ENCODE data around the gene STMN3.

The STMN3 gene

DNA sequence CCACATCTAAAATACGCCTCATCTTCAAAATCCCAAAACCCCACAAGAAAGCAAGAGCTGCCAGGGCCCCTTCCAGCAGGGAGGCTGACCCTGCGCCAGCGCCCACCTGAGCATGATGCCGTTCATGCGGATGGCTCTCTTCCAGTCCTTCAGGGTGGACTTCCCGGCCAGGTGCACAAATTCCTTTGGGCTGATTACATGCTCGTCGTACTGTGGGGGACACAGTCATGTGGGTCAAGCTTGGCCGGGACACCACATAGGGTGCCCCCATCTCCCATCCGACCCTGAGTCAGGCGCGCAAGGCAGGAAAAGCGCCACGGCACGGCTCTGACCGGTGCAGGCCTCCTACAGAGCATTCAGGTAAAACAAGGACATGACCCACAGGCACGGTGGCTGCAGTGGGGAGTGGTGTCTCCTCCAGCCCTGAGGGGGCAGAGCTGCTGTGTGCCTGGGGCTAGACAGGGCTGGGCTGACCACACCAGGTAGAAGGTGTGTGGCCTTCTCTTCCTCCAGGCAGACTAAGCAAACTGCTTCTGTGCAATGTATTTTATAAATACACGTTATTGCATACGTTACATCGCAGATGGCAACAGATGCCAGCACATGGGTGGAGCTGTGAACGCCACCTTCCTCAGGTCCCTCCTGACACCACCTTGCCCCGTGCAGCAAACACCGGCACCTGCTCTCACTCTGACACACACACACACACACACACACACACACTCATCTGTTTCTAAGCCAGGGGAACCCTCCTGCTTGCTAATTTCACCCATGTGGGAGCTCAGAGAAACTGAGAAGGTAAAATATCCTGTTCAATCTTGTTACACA is 55.4 kb downstream of the STMN3 start:
- H3K4me1 ChIP-seq (ENCODE audit: control insufficient read depth, insufficient read depth, low read length), result no peaks in the 10 kb centered on the region
- H3K27ac ChIP-seq (ENCODE audit: extremely low read depth, low read depth, low read length), result no peak overlapping the region
- no peaks in the 10 kb centered on the region for H3K9me3 ChIP-seq (ENCODE audit: control insufficient read depth, insufficient read depth, low read depth, low read length)
- peaks cover 13 to 67% of the 10 kb centered on the region in 2 experiments for H3K36me3 ChIP-seq (ENCODE audit: control insufficient read depth in 2 of 2, insufficient read depth in 1 of 2, low read length in 2 of 2)
- no peak for TF ChIP-seq ZNF114 (tag by site-specific recombination; IDR thresholded peaks at IDR 0.05)
- no peak for TF ChIP-seq ATF2 (tag by site-specific recombination; IDR thresholded peaks at IDR 0.05; ENCODE audit: low read depth)
- no peak for TF ChIP-seq MYNN (tag by site-specific recombination; IDR thresholded peaks at IDR 0.05; ENCODE audit: borderline replicate concordance)
- TF ChIP-seq, protein P1, sequence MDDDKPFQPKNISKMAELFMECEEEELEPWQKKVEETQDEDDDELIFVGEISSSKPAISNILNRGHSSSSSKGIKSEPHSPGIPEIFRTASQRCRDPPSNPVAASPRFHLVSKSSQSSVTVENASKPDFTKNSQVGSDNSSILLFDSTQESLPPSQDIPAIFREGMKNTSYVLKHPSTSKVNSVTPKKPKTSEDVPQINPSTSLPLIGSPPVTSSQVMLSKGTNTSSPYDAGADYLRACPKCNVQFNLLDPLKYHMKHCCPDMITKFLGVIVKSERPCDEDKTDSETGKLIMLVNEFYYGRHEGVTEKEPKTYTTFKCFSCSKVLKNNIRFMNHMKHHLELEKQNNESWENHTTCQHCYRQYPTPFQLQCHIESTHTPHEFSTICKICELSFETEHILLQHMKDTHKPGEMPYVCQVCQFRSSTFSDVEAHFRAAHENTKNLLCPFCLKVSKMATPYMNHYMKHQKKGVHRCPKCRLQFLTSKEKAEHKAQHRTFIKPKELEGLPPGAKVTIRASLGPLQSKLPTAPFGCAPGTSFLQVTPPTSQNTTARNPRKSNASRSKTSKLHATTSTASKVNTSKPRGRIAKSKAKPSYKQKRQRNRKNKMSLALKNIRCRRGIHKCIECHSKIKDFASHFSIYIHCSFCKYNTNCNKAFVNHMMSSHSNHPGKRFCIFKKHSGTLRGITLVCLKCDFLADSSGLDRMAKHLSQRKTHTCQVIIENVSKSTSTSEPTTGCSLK (tag by site-specific recombination; IDR thresholded peaks at IDR 0.05), result no peak
- TF ChIP-seq ZNF398 (tag by site-specific recombination; IDR thresholded peaks at IDR 0.05), result no peak
- TF ChIP-seq, protein P2, sequence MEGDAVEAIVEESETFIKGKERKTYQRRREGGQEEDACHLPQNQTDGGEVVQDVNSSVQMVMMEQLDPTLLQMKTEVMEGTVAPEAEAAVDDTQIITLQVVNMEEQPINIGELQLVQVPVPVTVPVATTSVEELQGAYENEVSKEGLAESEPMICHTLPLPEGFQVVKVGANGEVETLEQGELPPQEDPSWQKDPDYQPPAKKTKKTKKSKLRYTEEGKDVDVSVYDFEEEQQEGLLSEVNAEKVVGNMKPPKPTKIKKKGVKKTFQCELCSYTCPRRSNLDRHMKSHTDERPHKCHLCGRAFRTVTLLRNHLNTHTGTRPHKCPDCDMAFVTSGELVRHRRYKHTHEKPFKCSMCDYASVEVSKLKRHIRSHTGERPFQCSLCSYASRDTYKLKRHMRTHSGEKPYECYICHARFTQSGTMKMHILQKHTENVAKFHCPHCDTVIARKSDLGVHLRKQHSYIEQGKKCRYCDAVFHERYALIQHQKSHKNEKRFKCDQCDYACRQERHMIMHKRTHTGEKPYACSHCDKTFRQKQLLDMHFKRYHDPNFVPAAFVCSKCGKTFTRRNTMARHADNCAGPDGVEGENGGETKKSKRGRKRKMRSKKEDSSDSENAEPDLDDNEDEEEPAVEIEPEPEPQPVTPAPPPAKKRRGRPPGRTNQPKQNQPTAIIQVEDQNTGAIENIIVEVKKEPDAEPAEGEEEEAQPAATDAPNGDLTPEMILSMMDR (tag by site-specific recombination; IDR thresholded peaks at IDR 0.05), result no peak
- TF ChIP-seq ZIC2 (tag by site-specific recombination; IDR thresholded peaks at IDR 0.05), result no peak
- TF ChIP-seq, protein P3, sequence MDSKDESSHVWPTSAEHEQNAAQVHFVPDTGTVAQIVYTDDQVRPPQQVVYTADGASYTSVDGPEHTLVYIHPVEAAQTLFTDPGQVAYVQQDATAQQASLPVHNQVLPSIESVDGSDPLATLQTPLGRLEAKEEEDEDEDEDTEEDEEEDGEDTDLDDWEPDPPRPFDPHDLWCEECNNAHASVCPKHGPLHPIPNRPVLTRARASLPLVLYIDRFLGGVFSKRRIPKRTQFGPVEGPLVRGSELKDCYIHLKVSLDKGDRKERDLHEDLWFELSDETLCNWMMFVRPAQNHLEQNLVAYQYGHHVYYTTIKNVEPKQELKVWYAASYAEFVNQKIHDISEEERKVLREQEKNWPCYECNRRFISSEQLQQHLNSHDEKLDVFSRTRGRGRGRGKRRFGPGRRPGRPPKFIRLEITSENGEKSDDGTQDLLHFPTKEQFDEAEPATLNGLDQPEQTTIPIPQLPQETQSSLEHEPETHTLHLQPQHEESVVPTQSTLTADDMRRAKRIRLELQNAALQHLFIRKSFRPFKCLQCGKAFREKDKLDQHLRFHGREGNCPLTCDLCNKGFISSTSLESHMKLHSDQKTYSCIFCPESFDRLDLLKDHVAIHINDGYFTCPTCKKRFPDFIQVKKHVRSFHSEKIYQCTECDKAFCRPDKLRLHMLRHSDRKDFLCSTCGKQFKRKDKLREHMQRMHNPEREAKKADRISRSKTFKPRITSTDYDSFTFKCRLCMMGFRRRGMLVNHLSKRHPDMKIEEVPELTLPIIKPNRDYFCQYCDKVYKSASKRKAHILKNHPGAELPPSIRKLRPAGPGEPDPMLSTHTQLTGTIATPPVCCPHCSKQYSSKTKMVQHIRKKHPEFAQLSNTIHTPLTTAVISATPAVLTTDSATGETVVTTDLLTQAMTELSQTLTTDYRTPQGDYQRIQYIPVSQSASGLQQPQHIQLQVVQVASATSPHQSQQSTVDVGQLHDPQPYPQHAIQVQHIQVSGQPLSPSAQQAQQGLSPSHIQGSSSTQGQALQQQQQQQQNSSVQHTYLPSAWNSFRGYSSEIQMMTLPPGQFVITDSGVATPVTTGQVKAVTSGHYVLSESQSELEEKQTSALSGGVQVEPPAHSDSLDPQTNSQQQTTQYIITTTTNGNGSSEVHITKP (tag by site-specific recombination; IDR thresholded peaks at IDR 0.05), result no peak
- TF ChIP-seq ZNF350 (tag by site-specific recombination; IDR thresholded peaks at IDR 0.05), result no peak
- TF ChIP-seq ZNF2 (tag by site-specific recombination; IDR thresholded peaks at IDR 0.05), result no peak
- TF ChIP-seq ZNF473 (tag by site-specific recombination; IDR thresholded peaks at IDR 0.05), result no peak
- no peak for TF ChIP-seq ZNF530 (tag by site-specific recombination; IDR thresholded peaks at IDR 0.05; ENCODE audit: low read depth)
- no peak for TF ChIP-seq ZNF626 (tag by site-specific recombination; IDR thresholded peaks at IDR 0.05)
- H3K4me3 ChIP-seq (ENCODE audit: low read depth, low read length), result no peak overlapping the region
- POLR2A ChIA-PET, result interaction anchor here (0.6 kb wide), 1 partner anchor 55 kb away, joined by 3 read pairs; the partner anchor contains the start of gene STMN3
- CTCF ChIA-PET, result interaction anchor here (0.9 kb wide), 1 partner anchor 25 kb away, joined by 4 read pairs; no protein-coding TSS in a partner anchor

All from HEK293 (cell line).